Measurements from ENCODE around the gene TP73.
A peak's percentile ranks its signal among the peaks of the same experiment; 100 is the strongest.
"Not testable (repeated sequence)": the region's sequence is repeated elsewhere in the genome, so short reads cannot be mapped to it uniquely, and the experiment has no call there.

The TP73 gene

DNA sequence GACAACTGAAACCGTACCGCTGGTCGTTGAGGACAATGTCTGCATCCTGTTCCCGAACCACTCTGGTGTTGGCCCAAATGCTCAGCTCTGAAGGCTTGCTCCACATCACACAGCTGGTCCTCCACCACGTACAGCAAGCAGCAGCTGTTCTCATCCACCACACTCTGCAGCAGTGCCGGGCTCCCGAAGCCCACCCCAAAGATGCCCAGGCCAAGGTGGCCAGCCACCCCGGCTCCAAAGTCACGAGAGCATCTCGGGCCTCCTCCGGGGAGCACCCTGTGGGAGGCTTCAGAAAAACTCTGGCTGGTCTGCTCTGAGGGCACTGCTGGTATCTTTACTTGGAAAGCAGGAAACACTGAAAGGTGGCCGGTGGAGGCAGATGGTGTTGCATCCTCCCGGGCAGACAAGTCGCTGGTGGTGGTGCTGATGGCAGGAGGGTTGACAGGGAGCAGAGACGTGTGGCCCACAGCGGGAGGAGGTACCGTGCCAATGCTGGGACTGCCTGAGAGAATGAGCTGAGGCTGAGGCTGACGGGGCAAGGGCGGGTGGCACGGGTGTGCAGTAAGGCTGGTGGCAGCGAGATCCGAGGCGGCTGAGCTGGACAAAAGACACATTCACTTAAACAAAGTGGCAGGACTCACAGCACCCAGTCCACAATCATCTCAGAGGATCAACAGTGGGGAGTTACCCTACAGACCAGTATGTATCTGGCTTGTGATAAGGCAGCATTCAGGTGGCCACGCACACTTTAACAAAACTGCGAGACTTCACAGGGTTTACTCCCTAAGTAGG is 93.5 kb downstream of the TP73 start:
- Histone ChIP-seq H3K4me3 (ENCODE audit: control insufficient read depth in 1 of 7, extremely low read depth in 1 of 7, insufficient read depth in 4 of 7, low read depth in 2 of 7, low read length in 6 of 7) (peak overlapping the region in 3 of 7 experiments; percentile 75 to 82 (median 79)), H3K27ac (ENCODE audit: insufficient read depth in 1 of 2, low read depth in 1 of 2, low read length in 2 of 2, poor library complexity in 1 of 2, severe bottlenecking in 2 of 2) (no peak overlapping the region), H3K9me3 (ENCODE audit: control extremely low read depth in 1 of 5, control insufficient read depth in 4 of 5, insufficient read depth in 2 of 5, low read depth in 1 of 5, low read length in 4 of 5) (no peaks in the 10 kb centered on the region), H3K4me1 (ENCODE audit: control extremely low read depth in 1 of 4, control insufficient read depth in 4 of 4, insufficient read depth in 4 of 4, low read length in 3 of 4) (peaks cover 0 to 26% (median 18%) of the 10 kb centered on the region in 4 experiments), H3K36me3 (ENCODE audit: control insufficient read depth in 4 of 4, insufficient read depth in 4 of 4, low read length in 3 of 4) (peaks cover 0 to 28% (median 18%) of the 10 kb centered on the region in 4 experiments), H3K27me3 (replicated peaks in 2 of 5; ENCODE audit: control insufficient read depth in 4 of 5, insufficient read depth in 5 of 5, low read length in 4 of 5) (no peaks in the 10 kb centered on the region)
- ChIA-PET POLR2A (no interaction called here), CTCF (no interaction called here)
- DNase-seq, result peak in 2 of 3 donors; percentile 13 to 19
- WGBS (ENCODE audit: insufficient coverage), result 90% methylated on average over 19 of the region's 25 CpGs

DNA sequence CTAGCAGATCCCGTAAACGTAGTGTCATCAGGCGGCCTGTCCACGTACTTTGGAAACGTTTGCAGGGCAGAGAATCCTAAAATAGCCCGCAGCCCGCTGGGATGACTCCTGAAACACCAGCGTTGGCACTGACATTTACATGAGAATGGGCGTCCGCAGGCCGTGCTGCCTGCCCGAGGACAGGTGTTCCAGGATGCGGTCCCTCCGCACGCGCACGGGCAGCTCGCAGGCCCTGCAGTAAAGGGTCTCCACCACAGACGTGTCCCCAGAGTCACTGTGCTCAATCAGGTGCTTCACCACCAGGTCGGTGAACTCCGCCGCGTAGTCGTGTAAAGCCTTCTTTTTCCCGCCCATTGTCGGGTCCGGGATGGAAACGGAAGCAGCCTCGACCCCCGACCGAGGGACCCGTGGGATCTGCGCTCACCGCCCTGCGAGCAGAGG is 94.1 kb downstream of the TP73 start:
- Histone ChIP-seq H3K27ac (ENCODE audit: insufficient read depth in 1 of 2, low read depth in 1 of 2, low read length in 2 of 2, poor library complexity in 1 of 2, severe bottlenecking in 2 of 2) (no peak overlapping the region), H3K36me3 (ENCODE audit: control insufficient read depth in 4 of 4, insufficient read depth in 4 of 4, low read length in 3 of 4) (peaks cover 0 to 23% (median 17%) of the 10 kb centered on the region in 4 experiments), H3K9me3 (ENCODE audit: control extremely low read depth in 1 of 5, control insufficient read depth in 4 of 5, insufficient read depth in 2 of 5, low read depth in 1 of 5, low read length in 4 of 5) (no peaks in the 10 kb centered on the region), H3K27me3 (replicated peaks in 2 of 5; ENCODE audit: control insufficient read depth in 4 of 5, insufficient read depth in 5 of 5, low read length in 4 of 5) (peaks cover 0 to 3% (median 0%) of the 10 kb centered on the region in 5 experiments), H3K4me1 (ENCODE audit: control extremely low read depth in 1 of 4, control insufficient read depth in 4 of 4, insufficient read depth in 4 of 4, low read length in 3 of 4) (peaks cover 0 to 31% (median 18%) of the 10 kb centered on the region in 4 experiments), H3K4me3 (ENCODE audit: control insufficient read depth in 1 of 7, extremely low read depth in 1 of 7, insufficient read depth in 4 of 7, low read depth in 2 of 7, low read length in 6 of 7) (peak overlapping the region in 6 of 7 experiments; percentile 61 to 82 (median 77))
- DNase-seq, result no peak
- ChIA-PET CTCF (no interaction called here), POLR2A (no interaction called here)
- WGBS (ENCODE audit: insufficient coverage), result 37% methylated on average over 34 of the region's 35 CpGs

DNA sequence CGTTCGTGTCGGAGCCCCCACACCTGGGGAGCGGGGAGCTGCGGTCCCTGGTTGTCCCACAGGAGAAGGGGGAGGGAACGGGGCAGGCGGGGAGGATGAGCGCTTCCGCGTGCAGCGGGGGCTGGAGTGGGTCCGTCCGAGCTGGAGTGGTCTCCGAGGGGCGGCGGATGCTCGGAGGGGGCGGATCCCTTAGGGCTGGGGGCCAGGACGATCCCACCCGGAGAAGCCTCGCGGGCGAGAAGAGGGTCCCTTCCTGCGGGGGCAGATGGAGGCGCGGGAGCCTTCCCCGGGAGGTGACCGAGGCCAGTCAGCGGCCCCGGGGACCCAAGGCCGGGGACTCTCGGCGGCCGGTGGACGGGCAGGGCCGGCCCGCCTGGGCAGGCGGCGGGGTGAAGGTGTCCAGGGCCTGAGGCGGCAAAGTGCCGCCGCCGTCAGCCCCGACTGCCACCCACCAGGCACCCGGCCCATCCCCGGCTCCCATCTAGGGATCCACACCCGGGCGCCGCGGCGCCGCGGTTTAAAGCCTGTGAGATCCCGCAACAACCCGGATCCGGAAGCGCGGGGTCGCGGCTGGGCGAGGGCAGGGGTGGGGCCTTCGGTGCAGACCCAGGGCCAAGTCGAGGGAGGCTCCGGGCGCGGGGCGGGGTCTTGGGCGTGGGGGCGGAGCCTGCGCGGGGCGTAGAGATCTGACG is 94.7 kb downstream of the TP73 start:
- peak overlapping the region in 1 of 2 experiments; percentile 43 for H3K27ac ChIP-seq (ENCODE audit: insufficient read depth in 1 of 2, low read depth in 1 of 2, low read length in 2 of 2, poor library complexity in 1 of 2, severe bottlenecking in 2 of 2)
- peaks cover 0 to 31% (median 18%) of the 10 kb centered on the region in 4 experiments for H3K4me1 ChIP-seq (ENCODE audit: control extremely low read depth in 1 of 4, control insufficient read depth in 4 of 4, insufficient read depth in 4 of 4, low read length in 3 of 4)
- H3K36me3 ChIP-seq (ENCODE audit: control insufficient read depth in 4 of 4, insufficient read depth in 4 of 4, low read length in 3 of 4), result peaks cover 0 to 17% (median 15%) of the 10 kb centered on the region in 4 experiments
- CTCF ChIA-PET, result no interaction called here
- no peaks in the 10 kb centered on the region for H3K9me3 ChIP-seq (ENCODE audit: control extremely low read depth in 1 of 5, control insufficient read depth in 4 of 5, insufficient read depth in 2 of 5, low read depth in 1 of 5, low read length in 4 of 5)
- under 1% methylated on average over 62 of the region's 73 CpGs for WGBS (ENCODE audit: insufficient coverage)
- POLR2A ChIA-PET, result no interaction called here
- peaks cover 0 to 3% (median 0%) of the 10 kb centered on the region in 5 experiments for H3K27me3 ChIP-seq (replicated peaks in 2 of 5; ENCODE audit: control insufficient read depth in 4 of 5, insufficient read depth in 5 of 5, low read length in 4 of 5)
- H3K4me3 ChIP-seq (ENCODE audit: control insufficient read depth in 1 of 7, extremely low read depth in 1 of 7, insufficient read depth in 4 of 7, low read depth in 2 of 7, low read length in 6 of 7), result peak overlapping the region; percentile 48 to 82 (median 75)
- DNase-seq, result peak; percentile 79 to 89 (median 85)

DNA sequence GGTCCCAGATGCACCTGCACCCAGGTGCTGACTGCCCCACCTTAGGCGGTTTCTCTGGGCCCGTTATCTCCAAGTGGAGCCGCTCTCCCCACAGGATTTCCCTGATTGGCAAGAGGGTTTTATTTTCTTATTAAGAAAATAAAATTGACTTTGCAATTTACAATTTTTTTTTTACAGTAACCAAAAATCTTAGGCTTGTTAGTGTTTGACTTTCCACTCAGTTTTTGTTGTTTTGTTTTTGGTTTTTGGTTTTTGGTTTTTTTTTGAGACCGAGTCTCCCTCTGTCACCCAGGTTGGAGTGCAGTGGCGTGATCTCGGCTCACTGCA is 95.2 kb downstream of the TP73 start:
- Histone ChIP-seq H3K9me3 (ENCODE audit: control extremely low read depth in 1 of 5, control insufficient read depth in 4 of 5, insufficient read depth in 2 of 5, low read depth in 1 of 5, low read length in 4 of 5) (no peaks in the 10 kb centered on the region), H3K27me3 (replicated peaks in 2 of 5; ENCODE audit: control insufficient read depth in 4 of 5, insufficient read depth in 5 of 5, low read length in 4 of 5) (peaks cover 0 to 3% (median 0%) of the 10 kb centered on the region in 5 experiments), H3K4me1 (ENCODE audit: control extremely low read depth in 1 of 4, control insufficient read depth in 4 of 4, insufficient read depth in 4 of 4, low read length in 3 of 4) (peaks cover 0 to 31% (median 18%) of the 10 kb centered on the region in 4 experiments), H3K27ac (ENCODE audit: insufficient read depth in 1 of 2, low read depth in 1 of 2, low read length in 2 of 2, poor library complexity in 1 of 2, severe bottlenecking in 2 of 2) (no peak overlapping the region), H3K4me3 (ENCODE audit: control insufficient read depth in 1 of 7, extremely low read depth in 1 of 7, insufficient read depth in 4 of 7, low read depth in 2 of 7, low read length in 6 of 7) (peak overlapping the region; percentile 48 to 82 (median 75)), H3K36me3 (ENCODE audit: control insufficient read depth in 4 of 4, insufficient read depth in 4 of 4, low read length in 3 of 4) (peaks cover 0 to 12% (median 10%) of the 10 kb centered on the region in 4 experiments)
- ChIA-PET POLR2A (no interaction called here), CTCF (no interaction called here)
- no CpG with 5 or more reads among the region's 6 CpGs for WGBS (ENCODE audit: insufficient coverage)
- no peak for DNase-seq

DNA sequence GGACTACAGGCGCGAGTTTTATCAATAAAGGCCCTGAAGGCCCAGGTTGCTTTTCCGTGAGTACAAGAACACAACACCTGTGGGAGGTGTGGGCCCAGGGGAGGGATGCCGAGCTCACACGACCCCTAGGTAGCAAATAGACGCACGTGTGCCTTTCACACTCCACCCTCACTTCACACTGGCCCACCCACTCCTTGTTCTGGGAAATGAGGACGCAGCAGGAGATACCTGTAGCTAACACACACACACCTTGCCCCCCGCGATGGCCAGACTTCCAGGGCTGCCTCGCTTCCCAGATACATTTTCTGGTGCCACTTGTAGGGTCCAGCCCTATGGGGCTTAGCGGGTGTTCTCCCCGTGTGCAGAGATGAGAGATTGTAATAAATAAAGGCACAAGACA is 95.6 kb downstream of the TP73 start:
- ChIA-PET POLR2A (no interaction called here), CTCF (no interaction called here)
- Histone ChIP-seq H3K4me3 (ENCODE audit: control insufficient read depth in 1 of 7, extremely low read depth in 1 of 7, insufficient read depth in 4 of 7, low read depth in 2 of 7, low read length in 6 of 7) (peak overlapping the region in 5 of 7 experiments; percentile 57 to 82 (median 79)), H3K36me3 (ENCODE audit: control insufficient read depth in 4 of 4, insufficient read depth in 4 of 4, low read length in 3 of 4) (peaks cover 0 to 8% (median 6%) of the 10 kb centered on the region in 4 experiments), H3K4me1 (ENCODE audit: control extremely low read depth in 1 of 4, control insufficient read depth in 4 of 4, insufficient read depth in 4 of 4, low read length in 3 of 4) (peaks cover 0 to 31% (median 18%) of the 10 kb centered on the region in 4 experiments), H3K27me3 (replicated peaks in 2 of 5; ENCODE audit: control insufficient read depth in 4 of 5, insufficient read depth in 5 of 5, low read length in 4 of 5) (peaks cover 0 to 3% (median 0%) of the 10 kb centered on the region in 5 experiments), H3K27ac (ENCODE audit: insufficient read depth in 1 of 2, low read depth in 1 of 2, low read length in 2 of 2, poor library complexity in 1 of 2, severe bottlenecking in 2 of 2) (no peak overlapping the region), H3K9me3 (ENCODE audit: control extremely low read depth in 1 of 5, control insufficient read depth in 4 of 5, insufficient read depth in 2 of 5, low read depth in 1 of 5, low read length in 4 of 5) (no peaks in the 10 kb centered on the region)
- 89% methylated on average over 6 of the region's 13 CpGs for WGBS (ENCODE audit: insufficient coverage)
- DNase-seq, result no peak

DNA sequence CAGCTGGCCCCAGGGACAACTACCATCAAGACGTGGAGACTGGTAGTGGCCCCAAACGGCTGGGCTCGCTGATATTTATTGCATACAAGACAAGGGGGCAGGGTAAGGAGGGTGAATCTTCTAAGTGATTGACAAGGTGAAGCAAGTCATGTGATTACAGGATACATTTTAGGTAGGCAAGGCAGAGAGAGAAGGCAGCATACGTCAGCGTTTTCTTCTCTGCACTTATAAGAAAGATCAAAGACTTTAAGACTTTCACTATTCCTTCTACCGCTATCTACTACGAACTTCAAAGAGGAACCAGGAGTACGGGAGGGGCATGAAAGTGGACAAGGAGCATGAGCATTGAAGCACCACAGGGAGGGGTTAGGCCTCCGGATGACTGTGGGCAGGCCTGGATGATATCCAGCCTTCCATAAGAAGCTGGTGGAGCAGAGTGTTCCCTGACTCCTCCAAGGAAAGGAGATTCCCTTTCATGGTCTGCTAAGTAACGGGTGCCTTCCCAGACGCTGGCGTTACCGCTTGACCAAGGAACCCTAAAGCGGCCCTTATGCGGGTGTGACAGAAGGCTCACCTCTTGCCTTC is 96.1 kb downstream of the TP73 start:
- H3K4me3 ChIP-seq (ENCODE audit: control insufficient read depth in 1 of 7, extremely low read depth in 1 of 7, insufficient read depth in 4 of 7, low read depth in 2 of 7, low read length in 6 of 7); H3K27ac ChIP-seq (ENCODE audit: insufficient read depth in 1 of 2, low read depth in 1 of 2, low read length in 2 of 2, poor library complexity in 1 of 2, severe bottlenecking in 2 of 2); CTCF ChIA-PET; H3K36me3 ChIP-seq (ENCODE audit: control insufficient read depth in 4 of 4, insufficient read depth in 4 of 4, low read length in 3 of 4); DNase-seq; POLR2A ChIA-PET; H3K27me3 ChIP-seq (replicated peaks in 2 of 5; ENCODE audit: control insufficient read depth in 4 of 5, insufficient read depth in 5 of 5, low read length in 4 of 5); H3K9me3 ChIP-seq (ENCODE audit: control extremely low read depth in 1 of 5, control insufficient read depth in 4 of 5, insufficient read depth in 2 of 5, low read depth in 1 of 5, low read length in 4 of 5): not testable (repeated sequence)
- 97% methylated on average over 3 of the region's 15 CpGs for WGBS (ENCODE audit: insufficient coverage)
- H3K4me1 ChIP-seq (ENCODE audit: control extremely low read depth in 1 of 4, control insufficient read depth in 4 of 4, insufficient read depth in 4 of 4, low read length in 3 of 4), result peaks cover 0 to 31% (median 18%) of the 10 kb centered on the region in 4 experiments

All from common myeloid progenitor, CD34-positive (primary cell).